ENCODE measurements around the gene RNU5B-1.
"Not testable (repeated sequence)": the region's sequence is repeated elsewhere in the genome, so short reads cannot be mapped to it uniquely, and the experiment has no call there.

The RNU5B-1 gene

DNA sequence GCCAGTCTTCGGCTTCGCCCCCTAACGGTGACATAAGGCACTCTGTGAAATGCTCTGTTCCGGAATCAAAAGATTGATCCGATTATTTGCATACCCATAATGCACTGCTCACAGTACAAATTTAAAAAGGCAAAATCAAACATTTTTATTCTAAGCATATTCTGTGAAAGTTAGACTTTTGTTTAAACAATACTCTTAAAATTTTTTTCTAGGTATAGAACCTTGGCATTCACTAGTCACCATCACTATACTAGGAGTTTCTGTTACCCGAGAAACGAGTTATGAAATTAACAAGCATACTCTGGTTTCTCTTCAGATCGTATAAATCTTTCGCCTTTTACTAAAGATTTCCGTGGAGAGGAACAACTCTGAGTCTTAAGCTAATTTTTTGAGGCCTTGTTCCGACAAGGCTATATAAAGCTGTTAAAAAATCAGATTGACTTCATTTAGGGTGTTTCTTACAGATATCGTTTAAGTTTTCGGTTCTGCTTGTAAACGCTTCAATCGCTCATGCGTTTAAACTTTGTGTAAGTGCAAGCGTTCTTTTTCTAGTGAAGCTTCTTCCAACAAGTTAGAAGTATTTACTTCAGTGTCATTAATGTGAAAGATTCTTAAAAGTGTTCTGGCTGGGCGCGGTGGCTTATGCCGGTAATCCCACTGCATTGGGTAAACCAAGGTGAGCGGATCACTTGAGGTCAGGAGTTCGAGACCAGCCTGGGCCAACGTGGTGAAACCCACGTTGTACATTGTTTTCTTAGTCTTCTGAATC is at the start of gene RNU5B-1:
Gene RNU5B-1, plus strand, starts transcription at position 297 of the 769 bp plus-strand sequence.
- DNase-seq (ENCODE audit: insufficient read length, low spot score) (peak; percentile 82), FAIRE-seq (no peak)

- DNase-seq (ENCODE audit: insufficient read length, low spot score): no peak
- no peak for FAIRE-seq
Observed at GRCh38 chr15:65254758-65255157, 49.7 kb upstream of the RNU5B-1 start.

- DNase-seq (ENCODE audit: insufficient read length, low spot score) (no peak), FAIRE-seq (no peak)
Observed at GRCh38 chr15:65255486-65256140, 48.9 kb upstream of the RNU5B-1 start.

DNA sequence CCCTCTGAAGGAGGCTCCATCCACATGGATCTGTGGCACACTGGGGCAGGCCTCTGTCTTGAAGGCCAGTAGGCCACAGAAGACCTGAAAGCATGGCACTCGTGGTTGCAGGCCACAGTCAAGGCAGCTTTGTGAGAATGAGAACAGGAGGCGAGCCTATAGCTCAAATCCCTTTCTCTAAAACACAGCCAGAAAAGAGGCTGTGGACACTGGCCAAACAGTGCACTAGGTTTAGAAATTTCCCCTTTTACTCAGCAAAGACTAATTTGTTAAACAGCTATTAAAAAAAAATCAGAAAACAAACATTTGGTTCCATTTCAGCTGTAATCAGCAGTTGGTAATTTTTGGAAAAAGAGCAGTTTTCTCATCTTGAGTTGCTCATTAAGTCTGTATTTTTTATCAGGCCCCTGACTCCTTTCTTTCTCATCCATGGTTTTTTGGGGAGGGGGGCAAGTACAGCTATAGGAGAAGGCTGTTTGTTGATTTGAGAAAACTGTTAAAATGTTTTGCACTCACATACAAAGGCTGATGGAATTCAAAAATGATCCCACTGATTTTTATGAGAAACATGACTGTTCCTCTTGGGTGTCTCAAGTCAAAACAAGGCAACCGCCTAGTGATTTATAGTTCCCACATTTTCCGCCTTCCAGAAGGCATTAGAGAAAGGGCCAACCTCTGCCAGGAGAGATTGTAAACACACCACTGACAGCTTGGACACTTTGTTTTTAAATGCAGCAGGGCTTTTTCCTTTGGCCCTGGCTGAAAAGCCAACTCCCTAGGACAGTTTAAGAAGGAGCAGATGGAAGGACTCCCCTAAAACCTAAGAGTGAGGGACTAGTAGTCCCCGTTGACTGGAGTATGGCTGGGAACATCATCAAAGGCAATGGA is 45.9 kb upstream of the RNU5B-1 start:
- no peak for DNase-seq (ENCODE audit: insufficient read length, low spot score)
- FAIRE-seq: no peak

GRCh38 chr15:65259367-65259797 is 45.1 kb upstream of the RNU5B-1 start:
- FAIRE-seq (no peak), DNase-seq (ENCODE audit: insufficient read length, low spot score) (no peak)

DNA sequence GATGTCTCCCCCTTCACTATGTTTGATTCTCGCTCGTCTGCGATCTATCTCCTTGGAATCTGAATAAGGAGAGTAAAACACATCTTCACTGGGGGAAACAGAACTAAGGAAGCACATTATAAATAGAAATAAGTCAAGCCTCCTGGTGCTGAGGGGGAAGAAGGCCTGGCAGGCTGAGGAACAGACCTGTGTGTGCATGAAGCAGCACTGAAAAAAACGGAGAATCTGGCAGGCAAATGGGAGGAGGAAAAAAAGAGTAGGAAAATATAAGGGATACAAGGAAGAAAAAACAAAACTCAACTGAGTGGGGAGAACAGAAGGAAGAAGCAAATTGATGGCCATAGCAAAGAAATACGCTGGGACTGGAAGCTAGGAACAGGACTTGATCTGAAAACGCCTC is 43.5 kb upstream of the RNU5B-1 start:
- FAIRE-seq: no peak
- no peak for DNase-seq (ENCODE audit: insufficient read length, low spot score)

DNA sequence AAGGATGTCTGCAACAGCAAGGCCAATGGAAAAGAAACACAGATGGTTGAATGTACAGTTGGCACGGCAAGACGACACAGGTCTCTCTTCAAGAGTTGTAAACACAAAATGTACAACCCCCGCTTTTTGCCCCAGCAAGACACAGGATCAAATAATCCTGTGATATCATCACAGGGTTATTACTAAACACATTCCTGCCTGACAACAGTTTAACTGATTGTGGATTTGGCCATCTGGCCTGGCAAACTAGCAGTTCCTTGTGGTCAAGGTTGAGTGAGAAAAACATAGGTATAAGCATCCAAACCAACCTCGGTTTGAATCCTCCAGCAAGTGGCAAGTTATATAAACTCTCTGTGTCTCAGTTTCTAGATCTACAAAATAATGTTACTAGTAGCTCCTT is 41.2 kb upstream of the RNU5B-1 start:
- DNase-seq (ENCODE audit: insufficient read length, low spot score) (no peak), FAIRE-seq (no peak)

DNA sequence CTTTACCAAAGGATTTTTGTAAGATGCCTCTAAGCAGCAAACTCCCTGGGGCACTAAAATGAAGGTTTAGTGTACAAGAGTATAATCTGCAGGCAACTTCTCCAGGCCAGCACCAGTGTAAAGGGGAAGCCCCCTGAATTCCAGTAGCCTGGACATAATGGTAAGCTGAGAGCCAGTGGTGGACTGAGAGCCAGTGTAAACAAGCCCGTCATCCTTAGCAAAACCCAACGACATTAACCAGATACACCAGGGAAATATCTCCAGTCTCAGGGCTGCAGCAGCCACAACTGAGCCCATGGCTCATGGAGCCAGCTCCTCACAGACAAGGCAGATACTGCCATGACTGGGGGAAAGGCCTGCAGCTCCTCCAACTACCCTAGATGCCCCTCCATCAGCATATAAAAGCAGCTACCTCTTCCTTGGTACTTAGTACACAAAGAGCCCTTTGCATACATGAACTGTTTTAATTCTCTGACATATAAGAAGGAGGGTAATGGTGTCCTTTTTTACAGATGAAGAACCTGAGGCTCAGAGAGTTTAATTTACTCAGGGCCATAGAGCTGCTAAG is 39.5 kb upstream of the RNU5B-1 start:
- FAIRE-seq (no peak), DNase-seq (ENCODE audit: insufficient read length, low spot score) (no peak)

GRCh38 chr15:65266469-65266868 is 38.0 kb upstream of the RNU5B-1 start:
- no peak for FAIRE-seq

GRCh38 chr15:65268411-65268810 is 36.1 kb upstream of the RNU5B-1 start:
- FAIRE-seq: no peak

More at GRCh38 chr15:65266469-65266868, 38.0 kb upstream of the RNU5B-1 start:
- DNase-seq (ENCODE audit: insufficient read length, low spot score): no peak

GRCh38 chr15:65270811-65271545 is 33.5 kb upstream of the RNU5B-1 start:
- FAIRE-seq: not testable (repeated sequence)
- peak; percentile 63 for DNase-seq (ENCODE audit: insufficient read length, low spot score)

More at GRCh38 chr15:65268411-65268810, 36.1 kb upstream of the RNU5B-1 start:
- no peak for DNase-seq (ENCODE audit: insufficient read length, low spot score)

- DNase-seq (ENCODE audit: insufficient read length, low spot score) (no peak), FAIRE-seq (no peak)
Observed at GRCh38 chr15:65275104-65275727, 29.3 kb upstream of the RNU5B-1 start.

DNA sequence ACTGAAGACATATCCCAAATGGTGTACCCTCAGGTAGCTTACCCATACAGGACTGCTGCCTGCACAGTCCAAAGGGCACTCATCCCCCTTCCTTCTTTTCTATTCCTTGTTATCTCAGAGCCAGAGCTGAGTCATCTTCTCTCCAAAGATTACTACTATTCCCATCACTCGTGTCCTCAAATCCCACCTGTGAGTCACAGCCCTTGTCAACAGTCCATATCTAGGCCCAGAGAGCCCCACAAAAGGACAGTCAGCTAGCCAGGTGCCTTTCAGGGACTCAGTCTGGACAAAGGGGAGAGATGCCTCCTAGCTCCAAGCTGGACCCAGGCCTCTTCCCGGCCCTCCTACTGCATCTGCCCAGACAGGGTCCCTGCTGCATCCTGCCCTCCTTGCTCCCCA is 28.8 kb upstream of the RNU5B-1 start:
- peak; percentile 41 for DNase-seq (ENCODE audit: insufficient read length, low spot score)
- FAIRE-seq: no peak

- FAIRE-seq: no peak
- DNase-seq (ENCODE audit: insufficient read length, low spot score): no peak
Observed at GRCh38 chr15:65277015-65277414, 27.5 kb upstream of the RNU5B-1 start.

DNA sequence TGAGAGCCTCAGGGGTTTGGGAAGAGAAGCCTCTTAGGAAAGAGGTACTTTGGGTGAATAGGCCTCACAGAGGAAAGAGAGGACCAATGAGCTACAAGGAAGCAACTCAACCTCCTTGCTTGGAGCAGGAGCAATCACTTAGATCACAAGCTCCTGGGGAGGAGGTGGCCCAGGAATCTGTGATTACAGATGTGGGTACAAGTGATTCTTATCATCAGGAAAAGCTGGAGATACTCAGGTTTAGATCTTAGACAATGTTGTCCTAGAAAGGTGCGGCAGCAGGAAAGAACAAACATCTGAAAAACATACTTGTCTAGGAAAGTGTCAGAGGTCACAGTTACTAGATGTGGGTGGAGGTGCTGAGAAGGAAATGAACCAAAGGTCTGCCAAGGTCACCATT is 26.0 kb upstream of the RNU5B-1 start:
- DNase-seq (ENCODE audit: insufficient read length, low spot score) (no peak), FAIRE-seq (no peak)

GRCh38 chr15:65285291-65286068 is 19.0 kb upstream of the RNU5B-1 start:
- DNase-seq (ENCODE audit: insufficient read length, low spot score) (no peak), FAIRE-seq (no peak)

DNA sequence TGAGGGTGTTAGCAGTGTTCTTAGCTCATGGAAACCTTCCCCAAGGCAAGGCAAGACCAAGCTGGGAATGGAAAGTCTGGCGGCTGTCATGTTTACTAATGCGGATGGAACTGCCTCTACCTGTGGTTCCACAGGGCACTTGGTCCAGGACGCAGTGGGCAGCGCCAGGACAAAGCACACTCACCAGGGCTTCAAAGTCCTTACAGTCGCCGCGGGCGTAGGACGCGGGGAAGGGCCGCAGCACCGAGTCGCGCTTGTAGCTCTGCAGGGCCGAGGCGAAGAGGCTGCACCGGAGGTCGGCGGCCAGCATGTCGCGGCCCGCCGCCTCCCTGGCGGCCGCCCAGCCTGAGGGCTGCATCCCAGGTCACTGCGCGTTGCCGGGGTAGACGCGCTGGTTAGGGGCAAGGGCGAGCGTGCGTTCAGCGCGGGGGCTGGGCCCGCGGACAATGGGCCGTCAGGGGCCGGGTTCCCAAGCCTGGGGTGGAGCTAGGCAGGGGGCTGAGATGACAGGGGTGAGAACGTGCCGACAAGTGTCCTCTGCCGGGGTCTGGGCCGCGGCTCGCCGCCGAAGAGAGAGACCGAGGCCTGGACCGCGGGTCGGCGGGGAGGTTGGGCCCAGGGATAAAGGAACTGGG is 18.3 kb upstream of the RNU5B-1 start:
- peak; percentile 32 for DNase-seq (ENCODE audit: insufficient read length, low spot score)
- FAIRE-seq: no peak

All from HTR-8/SVneo (cell line).